Astrocyte (in vitro differentiated cells and primary cell): ENCODE measurements around the gene LRRC4.

Experiments used
- CTCF ChIP-seq: IDR thresholded peaks from 2 replicates; pipeline ENCODE4 v1.5.1; 2011; ENCODE audit warnings: low read depth, mild to moderate bottlenecking, inconsistent platforms, low read length, moderate library complexity; ENCODE audit not compliant: insufficient read depth
- EZH2 ChIP-seq: IDR thresholded peaks from 2 replicates; pipeline ENCODE4 v1.6.1; 2012; ENCODE audit warnings: mild to moderate bottlenecking, low read length, inconsistent platforms; ENCODE audit not compliant: insufficient read depth

DNA sequence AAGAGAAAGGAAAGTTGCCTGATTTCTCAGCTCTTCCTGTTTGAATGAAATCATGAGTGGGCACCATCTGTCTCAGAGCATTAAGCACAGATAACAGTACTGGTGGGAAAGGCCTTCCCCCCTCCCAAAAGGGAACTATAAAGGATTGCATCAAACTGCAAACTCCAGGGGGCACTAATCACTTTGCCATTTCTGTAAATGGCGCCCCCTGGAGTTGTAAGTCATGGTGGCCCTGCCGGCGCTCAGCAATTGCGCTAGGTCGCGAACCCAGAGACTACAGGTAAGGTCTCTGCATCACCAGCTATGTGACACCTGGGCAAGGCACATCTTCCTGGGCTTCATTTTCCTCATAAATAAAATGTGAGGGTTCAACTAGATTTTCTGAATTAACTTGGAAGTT is 11.1 kb downstream of the LRRC4 start:
- TF ChIP-seq CTCF (no peak), EZH2 (no peak)
